GM18517 (cell line): ENCODE results near the gene SUN2.
"Not testable (repeated sequence)": the region's sequence is repeated elsewhere in the genome, so short reads cannot be mapped to it uniquely, and the experiment has no call there.

ENCODE experiments used
- ATAC-seq: cut with Tn5 transposase; IDR thresholded peaks from one replicate; pipeline ENCODE4 v1.9.1; 2021; ENCODE audit warnings: mild to moderate bottlenecking, moderate library complexity; ENCODE audit not compliant: unreplicated experiment

Gene SUN2, protein sequence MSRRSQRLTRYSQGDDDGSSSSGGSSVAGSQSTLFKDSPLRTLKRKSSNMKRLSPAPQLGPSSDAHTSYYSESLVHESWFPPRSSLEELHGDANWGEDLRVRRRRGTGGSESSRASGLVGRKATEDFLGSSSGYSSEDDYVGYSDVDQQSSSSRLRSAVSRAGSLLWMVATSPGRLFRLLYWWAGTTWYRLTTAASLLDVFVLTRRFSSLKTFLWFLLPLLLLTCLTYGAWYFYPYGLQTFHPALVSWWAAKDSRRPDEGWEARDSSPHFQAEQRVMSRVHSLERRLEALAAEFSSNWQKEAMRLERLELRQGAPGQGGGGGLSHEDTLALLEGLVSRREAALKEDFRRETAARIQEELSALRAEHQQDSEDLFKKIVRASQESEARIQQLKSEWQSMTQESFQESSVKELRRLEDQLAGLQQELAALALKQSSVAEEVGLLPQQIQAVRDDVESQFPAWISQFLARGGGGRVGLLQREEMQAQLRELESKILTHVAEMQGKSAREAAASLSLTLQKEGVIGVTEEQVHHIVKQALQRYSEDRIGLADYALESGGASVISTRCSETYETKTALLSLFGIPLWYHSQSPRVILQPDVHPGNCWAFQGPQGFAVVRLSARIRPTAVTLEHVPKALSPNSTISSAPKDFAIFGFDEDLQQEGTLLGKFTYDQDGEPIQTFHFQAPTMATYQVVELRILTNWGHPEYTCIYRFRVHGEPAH

DNA sequence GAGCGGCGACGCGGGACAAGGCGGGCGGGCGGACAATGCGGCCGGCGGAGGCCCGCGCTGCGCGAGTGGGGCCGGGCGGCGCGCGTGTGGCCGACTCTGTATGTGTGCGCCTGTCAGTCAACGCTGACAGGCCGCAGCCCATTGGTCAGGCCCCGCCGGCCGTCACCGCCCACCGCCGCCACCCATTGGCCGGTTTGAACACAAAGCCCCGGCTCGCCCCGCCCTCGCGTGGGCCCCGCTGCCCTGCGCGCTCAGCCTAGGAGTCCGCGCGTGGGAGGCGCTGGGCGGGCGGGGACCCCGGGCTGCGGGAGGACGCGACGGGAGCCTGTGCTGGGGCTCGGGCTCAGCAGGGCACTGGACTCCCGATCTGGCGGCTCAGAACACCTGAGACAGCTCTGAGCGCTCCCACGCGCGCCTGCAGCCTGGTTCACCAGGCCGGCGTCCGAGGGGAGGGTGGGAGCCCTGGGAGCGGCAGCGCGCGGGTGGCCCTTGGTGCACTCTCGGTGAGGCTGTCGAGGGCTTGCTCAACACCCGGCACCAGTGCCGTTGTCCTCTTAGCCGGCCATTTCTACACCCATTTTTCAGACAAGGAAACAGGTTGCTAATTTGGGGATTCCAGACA lies at the start of gene SUN2:
TSS of gene SUN2 (minus strand) at position 88 of the 622 bp plus-strand sequence. CDS start 3,370 bp downstream, outside the sequence.
- ATAC-seq = peak; percentile 42

DNA sequence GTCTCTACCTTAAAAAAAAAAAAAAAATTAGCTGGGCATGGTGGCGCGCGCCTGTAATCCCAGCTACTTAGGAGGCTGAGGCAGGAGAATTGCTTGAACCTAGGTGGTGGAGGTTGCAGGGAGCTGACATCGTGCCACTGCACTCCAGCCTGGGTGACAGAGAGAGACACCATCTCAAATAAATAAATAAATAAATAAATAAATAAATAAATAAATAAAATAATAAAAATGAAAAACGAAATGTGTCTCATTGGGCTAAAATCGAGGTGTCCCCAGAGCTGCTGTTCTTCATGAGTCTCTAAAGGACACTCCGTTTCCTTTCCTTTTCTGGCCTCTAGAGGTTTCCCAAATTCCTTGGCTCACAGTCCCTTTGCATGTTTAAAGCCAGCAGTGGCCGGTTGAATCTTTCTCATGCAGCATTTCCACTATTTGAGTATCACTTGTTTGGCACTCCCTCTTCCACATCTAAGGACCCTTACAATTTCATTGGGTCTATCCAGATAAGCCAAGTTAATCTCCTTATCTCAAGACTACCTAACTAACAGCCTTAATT lies 49.3 kb upstream of the SUN2 start:
- ATAC-seq = not testable (repeated sequence)

DNA sequence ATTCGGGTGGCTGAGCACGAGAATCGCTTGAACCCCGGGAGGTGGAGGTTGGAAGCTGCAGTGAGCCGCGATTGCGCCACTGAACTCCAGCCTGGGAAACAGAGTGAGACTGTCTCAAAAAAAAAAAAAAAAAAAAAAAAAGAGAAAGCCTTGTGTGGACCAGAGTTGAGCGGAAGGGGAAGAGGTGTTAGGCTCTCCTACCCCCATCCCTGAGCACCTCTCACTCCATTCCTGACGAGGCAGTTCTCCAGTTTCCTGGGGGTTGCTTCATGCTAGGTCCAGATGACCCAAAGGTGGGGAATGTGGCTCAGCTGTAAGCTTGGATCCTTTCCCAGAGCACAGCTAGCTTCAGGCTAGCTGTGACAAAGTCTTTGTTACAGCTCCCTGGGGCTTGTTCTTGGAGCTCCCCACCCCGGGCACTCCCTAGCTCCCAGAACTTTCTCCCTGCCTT lies 46.9 kb upstream of the SUN2 start:
- ATAC-seq = no peak

DNA sequence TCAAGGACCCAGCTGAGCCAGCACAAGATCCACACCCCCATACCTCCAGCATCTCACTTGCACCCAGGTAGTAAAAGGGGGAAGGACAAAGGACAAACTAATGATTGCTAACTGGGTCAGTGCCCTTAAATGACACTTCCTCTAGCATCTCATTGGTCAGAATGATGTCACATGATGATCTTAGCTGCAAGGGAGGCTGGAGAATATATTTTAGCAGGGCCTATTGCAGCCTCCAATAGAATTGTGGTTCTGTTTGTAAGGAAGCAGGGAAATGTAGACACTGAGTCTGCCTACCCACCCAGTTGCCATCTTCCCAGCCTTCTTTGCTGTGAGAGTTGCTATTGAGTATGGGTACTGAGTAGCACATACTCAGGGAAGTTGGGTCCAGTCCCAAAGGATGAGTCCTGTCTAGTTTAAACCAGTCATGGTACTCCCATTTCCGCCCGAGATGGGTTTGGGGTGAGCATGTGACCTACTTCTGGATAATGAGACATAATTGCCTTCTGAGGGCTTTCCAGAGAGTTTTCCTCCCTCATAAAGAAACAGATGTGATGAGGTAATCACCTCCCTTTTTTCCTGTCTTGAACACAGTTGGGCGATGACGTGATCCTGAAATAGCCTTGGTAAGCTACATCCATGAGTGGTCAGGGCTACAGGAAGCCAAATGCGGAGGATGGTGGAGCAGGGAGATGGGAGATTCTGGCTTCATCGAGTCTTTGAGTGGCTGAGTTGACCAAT lies 43.6 kb upstream of the SUN2 start:
- no peak for ATAC-seq

DNA sequence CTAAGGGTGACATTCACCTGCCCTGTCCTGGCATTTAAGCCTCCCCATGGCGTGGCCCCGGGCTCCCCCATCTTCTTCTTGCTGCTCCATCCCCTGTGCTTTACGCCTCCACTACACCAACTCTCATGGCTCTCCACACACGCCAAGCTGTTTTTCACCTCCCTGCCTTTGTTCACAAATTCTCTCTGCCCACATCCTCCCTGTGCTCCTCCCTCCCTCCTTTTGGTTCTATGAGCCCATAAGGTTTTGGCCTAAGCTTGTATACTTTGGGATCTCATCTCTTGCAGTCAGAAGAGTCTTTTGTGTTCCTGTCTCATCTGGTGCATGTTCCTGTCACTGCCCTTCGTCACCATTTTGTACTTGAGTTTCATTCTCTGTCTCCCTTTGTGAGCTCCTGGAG lies 42.7 kb upstream of the SUN2 start:
- no peak for ATAC-seq

DNA sequence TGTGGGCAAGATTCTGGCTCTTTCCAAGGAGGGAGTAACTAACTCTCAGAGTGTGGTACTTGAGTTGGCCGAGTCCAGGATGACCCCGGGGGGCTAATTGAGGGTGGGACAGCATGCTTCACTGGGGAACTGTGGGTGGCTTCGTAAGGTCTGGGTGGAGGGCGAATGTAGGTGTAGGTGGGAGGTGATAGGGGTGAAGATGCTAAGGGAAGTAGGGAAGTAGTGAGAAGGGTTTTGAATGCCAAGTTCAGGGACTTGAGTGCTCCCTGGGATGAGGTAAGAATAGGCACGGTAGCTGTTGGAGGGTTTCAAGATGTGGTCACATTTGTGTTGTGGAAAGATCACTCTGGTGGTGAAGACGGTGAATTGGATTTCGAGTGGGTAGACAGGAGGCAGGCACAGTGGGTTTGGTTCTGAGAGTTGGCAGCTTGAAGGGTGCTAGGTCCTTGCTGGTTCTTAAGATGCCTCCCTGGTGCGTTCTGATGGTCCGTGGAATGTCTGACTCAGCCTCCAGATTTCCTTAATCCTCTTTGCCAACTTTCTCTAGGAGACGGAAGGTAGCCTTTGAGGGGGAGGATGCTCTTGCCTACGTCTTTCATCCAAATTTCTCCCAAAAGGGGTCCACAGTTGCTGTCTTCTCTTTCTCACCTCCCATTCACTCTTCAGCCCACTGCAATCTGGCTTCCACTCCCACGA lies 40.6 kb upstream of the SUN2 start:
- no peak for ATAC-seq

DNA sequence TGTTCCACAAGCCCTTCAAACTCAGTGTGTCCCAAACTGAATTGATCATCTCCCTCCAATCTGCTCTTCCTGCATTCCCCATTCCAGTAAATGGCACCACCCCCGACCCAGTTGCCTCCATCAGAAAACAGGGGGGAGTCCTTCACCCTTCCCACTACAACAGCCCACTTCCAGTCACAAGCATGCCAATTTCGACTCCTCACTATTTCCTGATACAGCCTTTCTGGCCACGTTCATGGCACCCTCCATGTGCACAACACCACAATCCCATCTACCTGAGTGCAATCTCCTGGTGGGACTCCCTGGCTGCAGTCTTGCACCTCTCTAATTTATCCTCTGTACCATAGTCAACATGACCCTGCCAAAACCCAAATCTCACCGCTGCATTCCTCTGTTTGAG lies 39.8 kb upstream of the SUN2 start:
- no peak for ATAC-seq

DNA sequence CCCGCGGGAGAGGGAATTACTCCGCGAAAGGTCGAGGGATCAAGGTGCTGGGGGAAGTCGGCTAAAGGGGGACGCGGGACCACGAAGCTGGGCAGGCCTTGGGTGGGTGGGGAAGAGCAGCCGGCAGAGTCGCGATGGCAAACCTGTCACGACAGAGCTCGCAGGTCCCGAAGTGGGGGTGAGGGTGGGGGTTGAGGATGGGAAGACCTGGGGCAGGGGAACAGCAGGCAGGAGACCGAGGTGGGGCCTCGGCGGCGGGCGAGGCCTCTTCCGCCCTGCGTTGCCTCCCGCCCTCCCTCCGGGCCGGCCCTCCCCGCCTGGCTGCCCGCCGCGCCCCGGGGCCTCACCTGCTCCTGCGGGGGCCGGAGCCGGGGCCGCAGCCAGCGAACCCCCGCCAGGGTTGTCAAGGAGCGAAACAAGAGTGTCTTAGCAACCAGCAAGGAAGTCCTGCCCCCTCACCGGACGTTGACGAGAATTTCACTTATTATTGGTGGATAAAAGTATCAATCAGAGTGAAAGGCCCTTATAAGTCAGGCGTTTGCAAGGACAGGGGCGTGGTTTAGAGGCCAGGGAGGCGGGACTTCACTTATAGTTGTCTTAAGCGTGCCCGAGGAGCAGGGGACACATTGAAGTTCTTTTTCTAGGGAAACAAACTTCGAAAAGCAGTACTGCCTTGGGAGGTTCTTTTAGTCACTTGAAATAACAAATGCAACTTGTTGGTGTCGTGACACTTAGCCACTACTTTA lies 38.1 kb upstream of the SUN2 start, which contains the start of gene DNAL4:
TSS of gene DNAL4 (minus strand) at position 423 of the 746 bp plus-strand sequence. CDS start 11,412 bp downstream, outside the sequence.
- ATAC-seq = peak; percentile 97

DNA sequence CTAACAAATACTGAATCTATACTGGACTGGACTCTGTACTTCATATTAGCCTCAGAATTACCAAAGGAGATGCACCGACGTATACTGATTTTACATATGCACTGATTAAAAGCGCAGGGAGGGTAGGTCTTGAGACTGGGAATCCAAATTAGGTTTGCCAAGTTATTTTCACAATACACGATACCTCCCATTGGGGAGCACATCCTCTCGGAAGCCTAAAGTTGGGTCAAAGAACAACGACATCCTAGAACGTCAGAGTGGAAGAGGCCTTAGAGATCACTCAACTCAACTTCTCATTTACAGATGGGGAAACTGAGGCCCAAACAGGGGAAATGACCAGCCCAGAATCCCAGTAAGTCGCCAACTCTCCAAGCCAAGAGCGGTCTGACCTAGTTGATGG lies 37.5 kb upstream of the SUN2 start:
- ATAC-seq = no peak

DNA sequence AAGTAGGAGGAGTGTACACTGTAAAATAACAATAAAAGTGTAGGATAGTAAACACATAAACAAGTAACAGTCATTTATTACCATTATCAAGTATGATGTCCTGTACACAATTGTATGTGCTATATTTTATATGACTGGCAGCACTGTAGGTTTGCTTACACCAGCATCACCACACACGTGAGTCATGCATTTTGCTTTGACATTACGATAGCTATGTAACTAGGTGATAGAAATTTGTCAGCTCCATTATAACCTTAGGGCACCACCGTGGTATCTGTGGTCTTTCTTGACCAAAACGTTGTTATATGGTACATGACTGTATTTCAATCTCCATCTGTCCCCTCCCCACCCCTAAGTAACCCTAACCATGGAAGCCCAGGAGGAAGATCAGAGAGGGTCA lies 37.0 kb upstream of the SUN2 start:
- no peak for ATAC-seq

DNA sequence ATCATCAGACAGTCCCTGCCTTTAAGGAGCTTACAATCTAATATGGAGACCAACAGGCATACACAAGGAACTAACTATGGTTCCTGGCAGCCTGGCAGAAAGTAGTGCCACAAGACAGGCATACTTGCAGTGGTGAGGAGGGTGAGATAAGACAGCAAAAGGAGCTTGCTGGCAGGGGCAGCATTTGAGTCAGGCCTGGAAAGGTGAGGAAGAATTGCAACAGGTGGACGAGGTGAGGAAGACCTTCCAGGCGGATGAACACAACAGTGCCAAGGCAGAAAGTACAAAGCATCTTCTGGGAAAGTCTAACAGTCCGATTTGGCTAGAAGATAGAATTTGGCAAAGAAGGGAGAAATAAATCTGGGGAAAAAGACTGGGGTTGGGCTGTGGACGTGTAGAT lies 33.8 kb upstream of the SUN2 start:
- no peak for ATAC-seq

DNA sequence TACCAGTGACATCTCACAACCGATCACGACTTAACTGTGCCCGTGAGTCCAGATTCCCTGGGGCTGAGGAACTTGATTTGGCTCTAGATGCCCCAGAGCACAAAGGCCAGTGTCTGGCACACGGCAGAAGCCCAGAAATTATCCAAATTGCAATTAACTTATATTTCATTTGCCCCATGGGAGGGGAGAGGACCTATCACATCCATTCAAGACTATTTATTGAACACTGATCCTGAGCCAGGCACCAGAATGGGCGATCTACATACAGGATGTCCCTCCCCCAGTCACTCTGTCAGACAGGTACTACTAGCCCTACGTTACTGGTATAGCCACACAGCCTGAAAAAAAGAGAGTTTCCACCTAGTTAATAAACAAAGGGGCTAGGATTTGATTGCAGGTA lies 33.0 kb upstream of the SUN2 start:
- ATAC-seq = no peak

DNA sequence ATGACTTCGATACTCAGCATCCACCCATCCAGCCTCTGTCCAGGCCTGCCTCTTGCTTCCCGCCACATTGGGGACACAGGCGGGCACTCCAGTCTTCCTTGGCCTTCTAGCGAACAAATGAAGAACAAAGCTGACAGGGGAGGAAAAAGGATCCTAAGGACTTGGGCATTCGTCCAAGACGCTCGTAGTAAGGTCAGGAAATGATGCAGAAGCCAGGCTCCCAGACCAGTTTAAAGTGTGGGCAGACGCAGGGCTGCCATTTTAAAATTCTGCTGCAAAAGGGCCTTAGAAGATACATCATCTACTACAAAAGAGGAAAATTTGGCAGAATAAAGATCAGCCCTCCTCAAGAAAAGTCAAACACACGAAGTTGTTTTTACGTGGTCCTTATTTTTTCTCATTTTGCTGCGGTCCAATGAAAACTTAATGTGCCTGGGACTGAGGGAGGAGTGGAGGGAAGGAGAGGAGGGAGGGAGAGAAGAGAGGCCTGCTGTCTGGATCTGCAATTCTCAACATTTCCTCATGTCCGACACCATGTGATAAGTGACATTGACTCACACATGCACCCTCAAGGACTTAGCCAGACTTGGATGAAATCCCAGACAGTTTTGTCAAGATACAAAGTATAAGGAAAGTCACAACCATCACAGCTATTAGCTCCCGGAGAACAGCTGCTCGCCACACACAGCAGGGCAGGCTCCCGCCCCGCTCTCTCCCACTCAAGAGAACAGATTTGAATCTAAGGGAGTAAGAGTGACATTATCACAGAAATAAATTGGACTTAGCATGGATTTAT lies 32.4 kb upstream of the SUN2 start:
- no peak for ATAC-seq

DNA sequence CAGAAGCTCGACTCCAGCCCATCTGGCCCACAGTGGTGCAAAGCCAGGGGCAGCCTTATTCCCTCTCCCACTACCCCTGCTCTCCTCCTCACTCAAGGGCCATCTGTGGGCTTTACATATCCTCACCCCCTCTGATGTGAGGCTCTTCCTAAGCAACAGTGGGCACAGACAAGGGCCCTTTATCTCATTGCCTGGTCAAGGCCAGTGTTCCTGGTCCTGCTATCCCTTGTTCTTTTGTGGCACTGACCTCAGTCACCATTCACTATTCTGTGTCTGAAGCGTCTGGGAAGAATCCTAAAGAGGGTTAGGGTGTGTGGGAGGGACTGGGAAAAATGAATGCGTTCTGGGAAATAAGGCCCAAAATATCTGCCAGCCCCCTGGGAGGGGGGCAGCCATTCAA lies 30.8 kb upstream of the SUN2 start:
- ATAC-seq = no peak

DNA sequence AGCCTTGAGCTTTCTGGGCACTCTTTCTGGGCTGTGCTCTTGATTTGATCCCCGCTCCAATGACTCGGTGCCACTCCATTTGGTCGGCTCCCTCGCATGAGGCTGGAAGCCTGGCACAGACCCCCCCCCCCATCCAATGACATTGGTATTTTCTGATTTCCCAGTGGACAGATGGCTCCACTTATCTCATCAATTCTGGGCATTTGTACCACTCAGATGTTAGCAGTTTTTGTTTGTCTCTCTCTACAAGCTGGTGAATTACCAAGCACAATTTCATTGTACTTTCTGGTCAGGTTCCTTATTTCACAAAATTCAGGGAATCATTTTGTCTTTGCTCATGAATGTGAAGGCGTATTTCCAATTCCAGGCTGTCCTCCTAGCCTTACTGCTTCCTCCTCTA lies 29.1 kb upstream of the SUN2 start:
- ATAC-seq = no peak

DNA sequence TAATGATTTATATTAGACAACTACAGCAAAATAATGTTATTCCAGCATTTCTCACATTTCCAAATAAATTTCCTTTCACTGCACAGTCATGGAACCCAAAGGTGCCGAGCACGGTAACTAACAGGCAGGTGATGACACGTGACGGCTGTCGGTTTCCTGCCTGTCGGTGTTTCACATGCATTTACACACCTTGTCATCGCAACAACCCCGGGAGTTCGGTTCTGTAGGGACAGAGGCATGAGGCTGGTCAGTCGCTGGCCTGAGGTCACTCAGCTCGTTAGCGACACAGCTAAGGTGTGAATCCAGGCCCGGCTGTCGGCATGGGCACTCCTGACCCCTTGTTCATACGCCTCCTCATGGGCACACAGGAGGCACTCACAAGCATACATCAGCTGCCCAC lies 28.2 kb upstream of the SUN2 start:
- no peak for ATAC-seq

DNA sequence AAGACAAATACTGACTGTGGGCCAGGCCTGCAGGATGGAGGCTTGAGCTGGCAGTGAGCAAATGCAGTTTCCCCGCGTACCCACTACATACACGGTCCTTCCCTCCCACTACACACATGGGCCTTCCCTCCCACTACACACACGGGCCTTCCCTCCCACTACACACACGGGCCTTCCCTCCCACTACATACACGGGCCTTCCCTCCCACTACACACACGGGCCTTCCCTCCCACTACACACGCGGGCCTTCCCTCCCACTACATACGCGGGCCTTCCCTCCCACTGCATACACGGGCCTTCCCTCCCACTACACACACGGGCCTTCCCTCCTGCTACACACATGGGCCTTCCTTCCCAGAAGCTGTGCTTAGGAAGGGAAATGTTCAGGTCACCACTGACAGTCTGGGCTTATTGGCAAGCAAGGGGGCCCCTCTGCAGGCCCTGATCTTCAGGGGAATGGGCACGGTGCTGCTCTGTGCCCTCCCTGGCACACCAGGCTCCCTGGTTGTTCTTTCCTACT lies 27.4 kb upstream of the SUN2 start:
- ATAC-seq = no peak

DNA sequence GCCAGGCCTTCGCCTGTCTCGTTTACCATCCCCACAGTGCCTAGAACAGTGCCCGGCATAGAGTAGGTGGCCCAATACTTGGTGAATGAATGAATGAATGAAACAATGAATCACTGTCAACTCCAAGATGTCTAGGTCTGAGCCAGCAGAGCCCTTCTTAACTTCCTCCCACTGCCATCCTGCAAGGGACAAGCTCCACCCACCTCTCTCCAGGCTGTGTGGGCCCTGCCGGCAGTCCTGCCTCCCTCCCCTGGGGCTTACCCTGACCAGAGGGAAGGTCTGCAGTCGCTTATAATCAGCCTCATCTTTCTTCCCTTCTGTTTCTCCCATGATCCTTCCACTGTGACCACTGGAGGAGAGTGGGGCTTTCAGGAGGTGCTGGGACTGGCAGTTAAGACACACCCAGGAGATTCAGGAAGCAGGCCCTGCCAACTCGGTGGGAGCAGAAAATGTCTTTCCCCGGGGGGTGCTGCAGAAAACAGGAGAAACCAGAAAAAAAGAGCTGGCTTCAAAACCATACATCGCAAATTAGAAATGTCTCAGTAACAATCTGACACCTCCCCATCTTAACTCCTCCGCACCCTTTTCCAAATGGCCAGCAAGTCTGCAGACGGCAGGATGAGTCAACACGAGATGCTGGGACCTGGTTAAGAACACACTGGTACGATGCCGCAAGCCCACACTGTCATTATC lies 26.8 kb upstream of the SUN2 start:
- no peak for ATAC-seq
